G401 (cell line): Measurements from ENCODE around the gene SERPINB11. TPM values are rescaled to one million over a fixed set of nuclear protein-coding genes. Genes with fewer than 3 reads are reported as not detected.

Source experiments
- total RNA-seq: library from RNA; depleted of rRNA; stranded (reverse); fragments of >200 nt; shearing (Covaris generic); gene quantifications from 2 replicates; pipeline ENCODE4 v1.2.3, GENCODE V29; 2014; rRNA removed

The SERPINB11 gene
- total RNA-seq, 1 experiment from 2014 or later: not detected

Other genes with a start within 250 kb of the SERPINB11 start
- not detected in 2 replicates for gene SERPINB5, start 226.0 kb upstream of the SERPINB11 start, total RNA-seq
- gene SERPINB12, start 160.6 kb upstream of the SERPINB11 start, total RNA-seq: not detected in 2 replicates
- not detected in 2 replicates for gene SERPINB13, start 115.6 kb upstream of the SERPINB11 start, total RNA-seq
- not detected in 2 replicates for gene SERPINB4, start 58.7 kb upstream of the SERPINB11 start, total RNA-seq
- gene SERPINB3, start 41.1 kb upstream of the SERPINB11 start, total RNA-seq: not detected in 2 replicates
- not detected in 2 replicates for gene SERPINB7, start 72.5 kb downstream of the SERPINB11 start, total RNA-seq
- gene SERPINB2, start 184.7 kb downstream of the SERPINB11 start, total RNA-seq: not detected in 2 replicates
- gene SERPINB10, start 205.0 kb downstream of the SERPINB11 start, total RNA-seq: not detected in 2 replicates
- gene HMSD, start 246.3 kb downstream of the SERPINB11 start, total RNA-seq: not detected in 2 replicates